Heart left ventricle (tissue), 13 donors: Measurements from ENCODE around the gene SLC22A12.

Source experiments
- CTCF ChIP-seq, 12 donors: fragments of 200-600 bp; sonication (generic) in 4 of 12; IDR thresholded peaks; one replicate each; pipeline versions ENCODE4 v1.5.0 to v1.8.0; 2018 to 2022; ENCODE audit warnings: antibody characterized with exemption in 12 of 12, mild to moderate bottlenecking in 5 of 12
- POLR2A ChIP-seq, 2 donors: fragments of 450-650 bp; IDR thresholded peaks; one replicate each; pipeline ENCODE4 v1.6.1; 2017; ENCODE audit warnings: antibody characterized with exemption in 2 of 2, mild to moderate bottlenecking in 2 of 2, moderate library complexity in 2 of 2
- donor health status: ischemic (EF 13 %, LVEDD 7.1; RV severe dilation, severe dysfunction).
- donor health status: DM: no; HTN: yes; CAD: no.
- donor health status: DM: no; HTN: no; CAD: no.
- donor health status: ischemic (EF 25% LVEDD 6.9; RV normal size, moderate dysfunction).
- donor health status: ischemic (EF 25% LVEDD 5.7; RV mildly dilated, moderate dysfunction).
- donor health status: ischemic (EF 35%, LVEDD 5.7; RV mildly dilated, moderate dysfunction).
- donor health status: nonischemic (EF 11% LVEDD 7.7; RV severe dilation, severe dysfunction).
- donor health status: DM: yes; HTN: yes; CAD: no.
- donor health status: PGD.
- donor health status: ischemic (EF 29% LVEDD 5.4; RV normal size, mild dysfunction).
- donor health status: nonischemic (EF 23%, LVEDD 6.1; RV moderate dilation, normal function).

- TF ChIP-seq POLR2A (IDR thresholded peaks at IDR 0.05) (no peak), CTCF (IDR thresholded peaks at IDR 0.05) (no peak)
These were observed 42.6 kb downstream of the SLC22A12 start for GRCh38 chr11:64633555-64634159.
